B cell (primary cell): Measurements from ENCODE around the gene TMEM109.

Source experiments
- EZH2 ChIP-seq: IDR thresholded peaks from 2 replicates; pipeline ENCODE4 v1.6.1; 2012; ENCODE audit warnings: borderline replicate concordance, low read depth, mild to moderate bottlenecking, moderate library complexity, low read length; ENCODE audit not compliant: insufficient read depth, poor library complexity, severe bottlenecking
- TF ChIP-seq, protein P1 (sequence below): fragments of 200-600 bp; IDR thresholded peaks from one replicate; pipeline ENCODE4 v1.8.0; 2022; ENCODE audit warnings: antibody characterized with exemption, mild to moderate bottlenecking

DNA sequence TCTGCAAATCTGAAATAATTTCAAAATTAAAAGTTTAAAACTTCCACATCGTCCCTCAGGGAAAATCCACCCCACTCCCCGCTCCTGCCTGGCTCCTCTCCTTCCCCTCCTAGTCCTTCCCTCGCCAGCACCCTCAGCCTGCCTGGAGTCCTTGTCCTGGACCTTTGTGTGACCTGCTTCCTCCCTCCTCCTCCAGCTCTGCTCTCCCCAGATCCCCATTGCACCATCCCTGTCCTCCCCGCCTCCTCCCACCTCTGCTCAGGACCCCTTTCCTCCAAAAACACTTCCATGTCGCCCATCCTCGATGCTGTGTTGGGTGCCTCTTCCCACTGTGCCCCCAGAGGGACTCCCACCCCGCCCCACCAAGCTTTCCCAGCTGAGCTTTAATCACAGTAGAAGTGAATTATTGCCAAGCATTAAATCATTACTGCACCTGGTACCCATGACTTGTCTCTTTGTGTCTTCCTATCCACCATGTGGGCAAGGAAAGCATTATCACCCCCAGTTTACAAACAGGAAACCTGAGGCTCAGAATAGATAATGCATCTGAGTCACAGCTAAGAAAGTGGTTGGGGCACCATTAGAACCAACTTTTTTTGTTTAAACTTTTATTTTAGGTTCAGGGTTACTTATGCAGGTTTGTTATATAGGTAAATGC is 49.0 kb upstream of the TMEM109 start:
- TF ChIP-seq, protein P1, sequence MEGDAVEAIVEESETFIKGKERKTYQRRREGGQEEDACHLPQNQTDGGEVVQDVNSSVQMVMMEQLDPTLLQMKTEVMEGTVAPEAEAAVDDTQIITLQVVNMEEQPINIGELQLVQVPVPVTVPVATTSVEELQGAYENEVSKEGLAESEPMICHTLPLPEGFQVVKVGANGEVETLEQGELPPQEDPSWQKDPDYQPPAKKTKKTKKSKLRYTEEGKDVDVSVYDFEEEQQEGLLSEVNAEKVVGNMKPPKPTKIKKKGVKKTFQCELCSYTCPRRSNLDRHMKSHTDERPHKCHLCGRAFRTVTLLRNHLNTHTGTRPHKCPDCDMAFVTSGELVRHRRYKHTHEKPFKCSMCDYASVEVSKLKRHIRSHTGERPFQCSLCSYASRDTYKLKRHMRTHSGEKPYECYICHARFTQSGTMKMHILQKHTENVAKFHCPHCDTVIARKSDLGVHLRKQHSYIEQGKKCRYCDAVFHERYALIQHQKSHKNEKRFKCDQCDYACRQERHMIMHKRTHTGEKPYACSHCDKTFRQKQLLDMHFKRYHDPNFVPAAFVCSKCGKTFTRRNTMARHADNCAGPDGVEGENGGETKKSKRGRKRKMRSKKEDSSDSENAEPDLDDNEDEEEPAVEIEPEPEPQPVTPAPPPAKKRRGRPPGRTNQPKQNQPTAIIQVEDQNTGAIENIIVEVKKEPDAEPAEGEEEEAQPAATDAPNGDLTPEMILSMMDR, result no peak
- TF ChIP-seq EZH2, result no peak
